K562 (cell line): ENCODE results near the gene HOXC5. TPM values are rescaled to one million over a fixed set of nuclear protein-coding genes. Genes with fewer than 3 reads are reported as not detected.

Experiments used
- ATF1 ChIP-seq, 2 experiments: fragments of 450-650 bp in 1 of 2; IDR thresholded peaks; 2 replicates each; pipeline ENCODE4 v1.6.1; 2016; ENCODE audit warnings: missing compliant biosample characterization in 1 of 2, missing genetic modification characterization in 1 of 2
- HOMEZ ChIP-seq: fragments of 250-450 bp; sonication (Bioruptor Pico); IDR thresholded peaks from 2 replicates; pipeline ENCODE4 v1.4.0; 2020; ENCODE audit warnings: mild to moderate bottlenecking, moderate library complexity
- NUFIP1 ChIP-seq: fragments of 450-650 bp; IDR thresholded peaks from 2 replicates; pipeline ENCODE4 v1.6.1; 2018; ENCODE audit not compliant: partially characterized antibody
- POU5F1 ChIP-seq: fragments of 150-350 bp; IDR thresholded peaks from 2 replicates; pipeline ENCODE4 v1.6.1; 2014; ENCODE audit warnings: borderline replicate concordance, low read length, low read depth, mild to moderate bottlenecking; ENCODE audit not compliant: partially characterized antibody
- SMC3 ChIP-seq: conservative IDR thresholded peaks from 2 replicates; pipeline ENCODE4 v1.6.1; 2011; ENCODE audit warnings: low read depth, low read length, improper control_type of control experiment; ENCODE audit not compliant: insufficient read depth
- ZNF224 ChIP-seq: sonication (generic); formaldehyde crosslinking; IDR thresholded peaks from 2 replicates; pipeline ENCODE4 v1.8.0; 2022; ENCODE audit warnings: mild to moderate bottlenecking, missing genetic modification reagents
- polyA plus RNA-seq, 8 experiments: library from polyadenylated mRNA; depleted of rRNA in 4 of 8; stranded (reverse) in 5 of 8; unstranded in 3 of 8; fragments of >200 nt; fragmentation: Nextera tagmentation in 2 of 8; fragmentation: Illumina TruSeq in 1 of 8; extraction: Ambion mirVana in 2 of 8; extraction: Trizol in 1 of 8; gene quantifications; 2 replicates each; pipeline versions ENCODE4 v1.2.1 to v1.2.3, GENCODE V29; 2011 to 2014; ENCODE audit warnings: inconsistent platforms in 1 of 8, missing spikeins in 1 of 8
- total RNA-seq, 7 experiments: library from RNA; depleted of rRNA in 6 of 7; stranded (reverse); fragments of >200 nt in 6 of 7; fragmentation: Illumina TruSeq in 2 of 7; extraction: Trizol in 2 of 7; gene quantifications; 2 replicates each; pipeline versions ENCODE4 v1.2.1 to v1.2.3, GENCODE V29; 2011 to 2021; ENCODE audit warnings: low replicate concordance in 1 of 7
- TF ChIP-seq, protein P1 (sequence below), 2 experiments: fragments of 450-650 bp; IDR thresholded peaks; 2 replicates each; pipeline ENCODE4 v1.6.1; 2016; ENCODE audit warnings: mild to moderate bottlenecking in 2 of 2, borderline replicate concordance in 1 of 2, low read depth in 1 of 2, moderate library complexity in 1 of 2
- TF ChIP-seq, protein P2 (sequence below): fragments of 250-450 bp; sonication (Bioruptor Pico); IDR thresholded peaks from 2 replicates; pipeline ENCODE4 v1.5.0; 2020; ENCODE audit warnings: mild to moderate bottlenecking, borderline replicate concordance
- TF ChIP-seq, protein P3 (sequence below), 2 experiments: fragments of 200-800 bp in 1 of 2; sonication (Bioruptor generic) in 1 of 2; sonication (generic) in 1 of 2; formaldehyde crosslinking in 1 of 2; IDR thresholded peaks in 1 of 2; conservative IDR thresholded peaks in 1 of 2; 2 replicates each; pipeline versions ENCODE4 v1.5.0 to v1.6.1; 2016 to 2020; ENCODE audit warnings: missing compliant biosample characterization in 1 of 2, missing genetic modification characterization in 1 of 2, missing genetic modification reagents in 1 of 2

Gene HOXC5
- total and polyA plus RNA-seq, 9 of the 15 experiments (the other 6 are each of a cell fraction or from before 2014, with no cell fraction given): 0.10 to 0.44 (median 0.18) TPM; not detected in 4

DNA sequence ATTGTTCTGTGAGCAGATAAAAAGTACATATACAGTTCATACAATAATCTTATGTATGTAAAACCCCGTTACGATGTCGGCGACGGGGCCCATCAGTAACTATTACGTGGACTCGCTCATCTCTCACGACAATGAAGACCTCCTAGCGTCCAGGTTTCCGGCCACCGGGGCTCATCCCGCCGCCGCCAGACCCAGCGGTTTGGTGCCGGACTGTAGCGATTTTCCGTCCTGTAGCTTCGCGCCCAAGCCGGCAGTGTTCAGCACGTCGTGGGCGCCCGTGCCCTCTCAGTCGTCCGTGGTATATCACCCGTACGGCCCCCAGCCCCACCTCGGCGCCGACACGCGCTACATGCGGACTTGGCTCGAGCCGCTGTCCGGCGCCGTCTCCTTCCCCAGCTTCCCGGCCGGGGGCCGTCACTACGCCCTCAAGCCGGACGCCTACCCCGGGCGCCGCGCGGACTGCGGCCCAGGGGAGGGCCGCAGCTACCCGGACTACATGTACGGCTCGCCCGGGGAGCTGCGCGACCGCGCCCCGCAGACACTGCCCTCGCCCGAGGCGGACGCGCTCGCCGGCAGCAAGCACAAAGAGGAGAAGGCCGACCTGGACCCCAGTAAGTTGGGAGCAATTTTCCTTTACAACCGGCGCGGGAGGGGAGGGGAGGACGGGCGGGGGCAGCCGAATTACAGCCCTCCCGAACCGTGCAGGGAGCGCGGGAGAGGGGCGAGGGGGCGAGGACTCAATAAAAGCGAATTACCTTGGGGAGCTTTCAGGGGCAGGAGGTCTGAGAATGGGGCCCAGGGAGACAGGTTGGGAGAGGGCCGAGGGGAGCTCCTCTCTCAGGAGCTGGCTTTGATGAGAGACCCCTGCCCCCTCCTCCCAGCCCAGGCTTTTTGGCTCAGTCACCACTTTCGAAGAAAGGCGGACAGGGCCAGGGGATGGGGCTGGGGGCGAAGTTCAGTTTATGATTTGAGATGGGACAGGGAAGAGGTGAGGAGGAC lies 32.4 kb upstream of the HOXC5 start, which contains the start of gene HOXC9 (continued):
- TF ChIP-seq, protein P1, sequence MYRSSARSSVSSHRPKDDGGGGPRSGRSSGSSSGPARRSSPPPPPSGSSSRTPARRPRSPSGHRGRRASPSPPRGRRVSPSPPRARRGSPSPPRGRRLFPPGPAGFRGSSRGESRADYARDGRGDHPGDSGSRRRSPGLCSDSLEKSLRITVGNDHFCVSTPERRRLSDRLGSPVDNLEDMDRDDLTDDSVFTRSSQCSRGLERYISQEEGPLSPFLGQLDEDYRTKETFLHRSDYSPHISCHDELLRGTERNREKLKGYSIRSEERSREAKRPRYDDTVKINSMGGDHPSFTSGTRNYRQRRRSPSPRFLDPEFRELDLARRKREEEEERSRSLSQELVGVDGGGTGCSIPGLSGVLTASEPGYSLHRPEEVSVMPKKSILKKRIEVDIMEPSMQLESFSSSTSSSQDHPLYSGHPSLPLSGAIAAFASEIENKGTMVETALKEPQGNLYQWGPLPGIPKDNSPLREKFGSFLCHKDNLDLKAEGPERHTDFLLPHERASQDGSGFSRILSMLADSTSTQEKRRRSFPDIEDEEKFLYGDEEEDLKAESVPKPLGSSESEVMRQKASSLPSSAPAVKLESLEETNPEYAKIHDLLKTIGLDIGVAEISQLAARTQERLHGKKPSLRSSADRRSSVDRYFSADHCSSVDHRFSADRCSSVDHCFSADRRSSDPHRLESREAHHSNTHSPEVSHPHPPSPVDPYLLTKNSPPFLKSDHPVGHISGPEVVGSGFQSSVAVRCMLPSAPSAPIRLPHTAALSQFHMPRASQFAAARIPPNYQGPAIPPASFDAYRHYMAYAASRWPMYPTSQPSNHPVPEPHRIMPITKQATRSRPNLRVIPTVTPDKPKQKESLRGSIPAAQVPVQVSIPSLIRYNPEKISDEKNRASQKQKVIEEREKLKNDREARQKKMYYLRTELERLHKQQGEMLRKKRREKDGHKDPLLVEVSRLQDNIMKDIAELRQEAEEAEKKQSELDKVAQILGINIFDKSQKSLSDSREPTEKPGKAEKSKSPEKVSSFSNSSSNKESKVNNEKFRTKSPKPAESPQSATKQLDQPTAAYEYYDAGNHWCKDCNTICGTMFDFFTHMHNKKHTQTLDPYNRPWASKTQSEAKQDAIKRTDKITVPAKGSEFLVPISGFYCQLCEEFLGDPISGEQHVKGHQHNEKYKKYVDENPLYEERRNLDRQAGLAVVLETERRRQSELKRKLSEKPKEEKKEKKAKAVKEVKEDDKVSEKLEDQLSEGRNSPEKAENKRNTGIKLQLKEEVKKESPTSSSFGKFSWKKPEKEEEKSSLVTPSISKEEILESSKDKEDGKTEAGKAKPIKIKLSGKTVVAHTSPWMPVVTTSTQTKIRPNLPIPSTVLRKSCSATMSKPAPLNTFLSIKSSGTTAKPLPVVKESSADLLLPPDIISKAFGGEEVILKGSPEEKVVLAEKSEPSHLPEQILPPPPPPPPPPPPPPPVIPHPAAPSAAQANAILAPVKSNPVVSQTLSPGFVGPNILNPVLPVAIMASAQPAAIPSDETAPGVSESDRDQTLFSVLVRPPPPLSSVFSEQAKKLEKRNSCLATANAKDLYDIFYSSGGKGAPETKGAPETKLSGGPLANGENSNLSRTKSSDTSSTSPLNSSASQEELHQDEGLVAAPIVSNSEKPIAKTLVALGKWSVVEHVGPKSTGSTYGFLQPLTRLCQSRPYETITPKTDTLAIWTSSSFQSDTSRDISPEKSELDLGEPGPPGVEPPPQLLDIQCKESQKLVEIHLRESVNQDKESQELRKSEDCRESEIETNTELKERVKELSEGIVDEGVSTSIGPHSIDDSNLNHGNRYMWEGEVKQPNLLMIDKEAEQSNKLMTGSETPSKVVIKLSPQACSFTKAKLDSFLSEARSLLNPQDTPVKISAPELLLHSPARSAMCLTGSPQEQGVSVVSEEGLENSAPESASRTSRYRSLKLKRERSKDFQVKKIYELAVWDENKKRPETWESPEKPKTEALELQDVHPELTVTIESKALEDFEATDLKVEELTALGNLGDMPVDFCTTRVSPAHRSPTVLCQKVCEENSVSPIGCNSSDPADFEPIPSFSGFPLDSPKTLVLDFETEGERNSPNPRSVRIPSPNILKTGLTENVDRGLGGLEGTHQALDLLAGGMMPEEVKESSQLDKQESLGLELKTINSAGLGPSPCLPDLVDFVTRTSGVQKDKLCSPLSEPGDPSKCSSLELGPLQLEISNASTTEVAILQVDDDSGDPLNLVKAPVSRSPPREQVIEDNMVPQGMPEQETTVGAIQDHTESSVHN (IDR thresholded peaks at IDR 0.05; ENCODE audit: borderline replicate concordance in 1 of 2, low read depth in 1 of 2): no peak
- no peak for TF ChIP-seq NUFIP1
- no peak for TF ChIP-seq HOMEZ (CRISPR knock-in tag)
- TF ChIP-seq ATF1 (CRISPR knock-in tag; IDR thresholded peaks at IDR 0.05): no peak
- TF ChIP-seq ATF1 (tag; IDR thresholded peaks at IDR 0.05): no peak
- no peak for TF ChIP-seq SMC3
- TF ChIP-seq ZNF224: peak; percentile 54; the same call in 1 of the 2 replicates
- no peak for TF ChIP-seq POU5F1
- TF ChIP-seq, protein P2, sequence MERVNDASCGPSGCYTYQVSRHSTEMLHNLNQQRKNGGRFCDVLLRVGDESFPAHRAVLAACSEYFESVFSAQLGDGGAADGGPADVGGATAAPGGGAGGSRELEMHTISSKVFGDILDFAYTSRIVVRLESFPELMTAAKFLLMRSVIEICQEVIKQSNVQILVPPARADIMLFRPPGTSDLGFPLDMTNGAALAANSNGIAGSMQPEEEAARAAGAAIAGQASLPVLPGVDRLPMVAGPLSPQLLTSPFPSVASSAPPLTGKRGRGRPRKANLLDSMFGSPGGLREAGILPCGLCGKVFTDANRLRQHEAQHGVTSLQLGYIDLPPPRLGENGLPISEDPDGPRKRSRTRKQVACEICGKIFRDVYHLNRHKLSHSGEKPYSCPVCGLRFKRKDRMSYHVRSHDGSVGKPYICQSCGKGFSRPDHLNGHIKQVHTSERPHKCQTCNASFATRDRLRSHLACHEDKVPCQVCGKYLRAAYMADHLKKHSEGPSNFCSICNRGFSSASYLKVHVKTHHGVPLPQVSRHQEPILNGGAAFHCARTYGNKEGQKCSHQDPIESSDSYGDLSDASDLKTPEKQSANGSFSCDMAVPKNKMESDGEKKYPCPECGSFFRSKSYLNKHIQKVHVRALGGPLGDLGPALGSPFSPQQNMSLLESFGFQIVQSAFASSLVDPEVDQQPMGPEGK (CRISPR knock-in tag): no peak
- TF ChIP-seq, protein P3, sequence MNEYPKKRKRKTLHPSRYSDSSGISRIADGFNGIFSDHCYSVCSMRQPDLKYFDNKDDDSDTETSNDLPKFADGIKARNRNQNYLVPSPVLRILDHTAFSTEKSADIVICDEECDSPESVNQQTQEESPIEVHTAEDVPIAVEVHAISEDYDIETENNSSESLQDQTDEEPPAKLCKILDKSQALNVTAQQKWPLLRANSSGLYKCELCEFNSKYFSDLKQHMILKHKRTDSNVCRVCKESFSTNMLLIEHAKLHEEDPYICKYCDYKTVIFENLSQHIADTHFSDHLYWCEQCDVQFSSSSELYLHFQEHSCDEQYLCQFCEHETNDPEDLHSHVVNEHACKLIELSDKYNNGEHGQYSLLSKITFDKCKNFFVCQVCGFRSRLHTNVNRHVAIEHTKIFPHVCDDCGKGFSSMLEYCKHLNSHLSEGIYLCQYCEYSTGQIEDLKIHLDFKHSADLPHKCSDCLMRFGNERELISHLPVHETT (CRISPR knock-in tag; conservative IDR thresholded peaks at IDR 0.05 in 1 of 2, IDR thresholded peaks at IDR 0.05 in 1 of 2): no peak
